ENCODE measurements around the gene RCAN2. TPM values are rescaled to one million over a fixed set of nuclear protein-coding genes. Genes with fewer than 3 reads are reported as not detected.
"Not testable (repeated sequence)": the region's sequence is repeated elsewhere in the genome, so short reads cannot be mapped to it uniquely, and the experiment has no call there.

Gene RCAN2
- total RNA-seq, 2 experiments from 2014 or later: not detected

DNA sequence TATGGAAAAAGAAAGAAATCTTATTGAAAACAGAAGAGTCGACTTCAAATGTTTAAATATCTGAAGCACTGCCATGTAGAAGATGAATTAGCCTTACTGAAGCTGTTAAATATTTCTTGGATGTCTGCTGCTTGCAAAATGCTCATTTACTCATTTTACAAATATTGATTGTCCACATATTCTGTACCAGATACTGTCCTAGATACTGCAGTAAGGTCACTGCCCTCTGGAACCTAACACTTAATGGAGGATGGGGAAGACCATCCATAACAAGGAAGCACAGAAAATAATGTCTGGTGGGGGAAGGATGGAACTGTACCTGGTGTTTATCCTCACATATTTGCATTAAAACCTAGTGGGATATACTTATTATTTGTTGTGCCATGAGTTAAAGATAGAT is 99.0 kb downstream of the RCAN2 start:
- Histone ChIP-seq H2AFZ (ENCODE audit: low read length) (no peak overlapping the region), H3K36me3 (ENCODE audit: insufficient read depth, low read length) (no peaks in the 10 kb centered on the region), H3K4me1 (ENCODE audit: insufficient read depth, low read length, poor library complexity, severe bottlenecking) (no peaks in the 10 kb centered on the region), H3K79me2 (ENCODE audit: insufficient read depth, low read depth, low read length) (no peaks in the 10 kb centered on the region), H3K9me2 (ENCODE audit: insufficient read depth, low read length) (no peaks in the 10 kb centered on the region), H3K9me3 (ENCODE audit: low read length) (no peaks in the 10 kb centered on the region), H4K20me1 (ENCODE audit: insufficient read depth, low read length) (no peaks in the 10 kb centered on the region), H3K4me2 (ENCODE audit: low read length) (no peak overlapping the region), H3K27ac (ENCODE audit: low read depth, low read length, poor library complexity, severe bottlenecking) (no peak overlapping the region), H3K4me3 (ENCODE audit: low read depth, low read length, poor library complexity, severe bottlenecking) (no peak overlapping the region)
- DNase-seq (ENCODE audit: low spot score): no peak
- no TSS peak for BruUV-seq (replicated peaks)
- CTCF ChIA-PET (ENCODE audit: unreplicated experiment): interaction anchor here (0.7 kb wide), 1 partner anchor 11 kb away, joined by 3 read pairs; no protein-coding TSS in a partner anchor
- intact Hi-C loops (cut with micrococcal nuclease; ENCODE audit: unreplicated experiment): no loop called here
- POLR2A ChIA-PET: interaction anchor here (0.6 to 1.4 kb wide), 4 partner anchors 10 to 564 kb away, joined by 3 to 5 read pairs (median 3); no protein-coding TSS in a partner anchor
- no peak for TF ChIP-seq EZH2phosphoT487 (IDR thresholded peaks at IDR 0.05; ENCODE audit: borderline replicate concordance, low read depth, low read length)
- TF ChIP-seq, protein P1, sequence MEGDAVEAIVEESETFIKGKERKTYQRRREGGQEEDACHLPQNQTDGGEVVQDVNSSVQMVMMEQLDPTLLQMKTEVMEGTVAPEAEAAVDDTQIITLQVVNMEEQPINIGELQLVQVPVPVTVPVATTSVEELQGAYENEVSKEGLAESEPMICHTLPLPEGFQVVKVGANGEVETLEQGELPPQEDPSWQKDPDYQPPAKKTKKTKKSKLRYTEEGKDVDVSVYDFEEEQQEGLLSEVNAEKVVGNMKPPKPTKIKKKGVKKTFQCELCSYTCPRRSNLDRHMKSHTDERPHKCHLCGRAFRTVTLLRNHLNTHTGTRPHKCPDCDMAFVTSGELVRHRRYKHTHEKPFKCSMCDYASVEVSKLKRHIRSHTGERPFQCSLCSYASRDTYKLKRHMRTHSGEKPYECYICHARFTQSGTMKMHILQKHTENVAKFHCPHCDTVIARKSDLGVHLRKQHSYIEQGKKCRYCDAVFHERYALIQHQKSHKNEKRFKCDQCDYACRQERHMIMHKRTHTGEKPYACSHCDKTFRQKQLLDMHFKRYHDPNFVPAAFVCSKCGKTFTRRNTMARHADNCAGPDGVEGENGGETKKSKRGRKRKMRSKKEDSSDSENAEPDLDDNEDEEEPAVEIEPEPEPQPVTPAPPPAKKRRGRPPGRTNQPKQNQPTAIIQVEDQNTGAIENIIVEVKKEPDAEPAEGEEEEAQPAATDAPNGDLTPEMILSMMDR (conservative IDR thresholded peaks at IDR 0.05; ENCODE audit: low read length): no peak

DNA sequence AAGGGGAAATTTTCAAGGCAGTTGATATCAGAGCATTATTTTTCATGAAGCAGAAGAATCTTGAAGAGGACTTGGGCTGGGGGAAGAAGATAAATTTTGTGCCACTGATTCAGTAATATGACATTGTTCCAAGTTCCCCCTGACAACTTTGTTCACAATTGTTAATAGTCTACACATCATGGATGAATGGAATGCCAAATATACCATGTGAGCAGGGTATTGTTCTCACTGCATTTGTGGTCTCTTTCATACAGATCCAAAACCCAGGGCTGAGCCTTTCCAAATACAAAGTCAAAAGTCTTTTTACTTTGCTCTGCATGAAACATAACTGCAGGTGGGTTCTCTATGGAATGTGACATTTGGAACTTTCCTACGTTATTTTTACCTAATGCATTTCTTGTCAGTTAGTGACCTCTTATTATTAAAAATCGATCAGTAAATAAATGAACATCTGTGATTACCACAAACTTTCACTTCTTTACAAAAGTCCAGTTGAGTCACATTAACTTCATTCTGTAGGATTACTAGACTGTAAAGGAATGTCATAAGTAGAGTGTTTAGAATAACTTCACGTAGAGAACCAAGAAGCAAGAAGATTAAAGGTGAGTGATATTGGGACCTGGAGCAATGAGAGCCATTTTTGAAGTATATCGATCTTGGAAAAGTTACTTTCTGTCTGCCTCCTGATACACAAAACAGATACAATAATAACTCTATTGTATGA is 100.9 kb downstream of the RCAN2 start:
- BruUV-seq (replicated peaks): no TSS peak
- no peaks in the 10 kb centered on the region for H3K9me2 ChIP-seq (ENCODE audit: insufficient read depth, low read length)
- no peaks in the 10 kb centered on the region for H3K4me1 ChIP-seq (ENCODE audit: insufficient read depth, low read length, poor library complexity, severe bottlenecking)
- no peaks in the 10 kb centered on the region for H3K36me3 ChIP-seq (ENCODE audit: insufficient read depth, low read length)
- H3K4me3 ChIP-seq (ENCODE audit: low read depth, low read length, poor library complexity, severe bottlenecking): no peak overlapping the region
- ChIA-PET POLR2A (interaction anchor here (1.1 kb wide), 1 partner anchor 9 kb away, joined by 3 read pairs; no protein-coding TSS in a partner anchor), CTCF (ENCODE audit: unreplicated experiment) (no interaction called here)
- H4K20me1 ChIP-seq (ENCODE audit: insufficient read depth, low read length): no peaks in the 10 kb centered on the region
- intact Hi-C loops (cut with micrococcal nuclease; ENCODE audit: unreplicated experiment): no loop called here
- no peak for TF ChIP-seq EZH2phosphoT487 (IDR thresholded peaks at IDR 0.05; ENCODE audit: borderline replicate concordance, low read depth, low read length)
- TF ChIP-seq, protein P1 (conservative IDR thresholded peaks at IDR 0.05; ENCODE audit: low read length): no peak
- H3K4me2 ChIP-seq (ENCODE audit: low read length): no peak overlapping the region
- no peak for DNase-seq (ENCODE audit: low spot score)
- H3K27ac ChIP-seq (ENCODE audit: low read depth, low read length, poor library complexity, severe bottlenecking): no peak overlapping the region
- no peaks in the 10 kb centered on the region for H3K79me2 ChIP-seq (ENCODE audit: insufficient read depth, low read depth, low read length)
- H3K9me3 ChIP-seq (ENCODE audit: low read length): no peaks in the 10 kb centered on the region
- H2AFZ ChIP-seq (ENCODE audit: low read length): no peak overlapping the region

DNA sequence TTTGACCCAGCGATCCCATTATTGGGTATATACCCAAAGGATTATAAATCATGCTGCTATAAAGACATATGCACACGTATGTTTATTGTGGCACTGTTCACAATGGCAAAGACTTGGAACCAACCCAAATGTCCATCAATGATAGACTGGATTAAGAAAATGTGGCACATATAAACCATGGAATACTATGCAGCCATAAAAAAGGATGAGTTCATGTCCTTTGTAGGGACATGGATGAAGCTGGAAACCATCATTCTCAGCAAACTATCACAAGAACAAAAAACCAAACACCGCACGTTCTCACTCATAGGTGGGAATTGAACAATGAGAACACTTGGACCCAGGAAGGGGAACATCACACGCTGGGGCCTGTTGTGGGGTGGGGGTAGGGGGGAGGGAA is 103.5 kb downstream of the RCAN2 start:
- H3K27ac ChIP-seq (ENCODE audit: low read depth, low read length, poor library complexity, severe bottlenecking); H3K9me2 ChIP-seq (ENCODE audit: insufficient read depth, low read length); POLR2A ChIA-PET; H3K4me1 ChIP-seq (ENCODE audit: insufficient read depth, low read length, poor library complexity, severe bottlenecking); H3K4me2 ChIP-seq (ENCODE audit: low read length); DNase-seq (ENCODE audit: low spot score); H3K9me3 ChIP-seq (ENCODE audit: low read length); H3K36me3 ChIP-seq (ENCODE audit: insufficient read depth, low read length); H4K20me1 ChIP-seq (ENCODE audit: insufficient read depth, low read length); CTCF ChIA-PET (ENCODE audit: unreplicated experiment); BruUV-seq (replicated peaks); intact Hi-C loops (cut with micrococcal nuclease; ENCODE audit: unreplicated experiment); H2AFZ ChIP-seq (ENCODE audit: low read length); H3K79me2 ChIP-seq (ENCODE audit: insufficient read depth, low read depth, low read length); H3K4me3 ChIP-seq (ENCODE audit: low read depth, low read length, poor library complexity, severe bottlenecking): not testable (repeated sequence)

All from OCI-LY7 (cell line).